SK-N-SH treated with all-trans-retinoic acid at 6 μM for 48 hours (cell line): ENCODE data around the gene SH3PXD2A.

Experiments
- ATAC-seq: fragments of 200-7000 bp; cut with Tn5 transposase; 3 replicates; pipeline ENCODE4 v1.9.1; 2020; ENCODE audit warnings: mild to moderate bottlenecking, moderate library complexity
- ARNTL ChIP-seq: fragments of 450-650 bp; formaldehyde crosslinking; IDR thresholded peaks from 2 replicates; pipeline ENCODE4 v1.5.0; 2020; ENCODE audit warnings: low read depth, mild to moderate bottlenecking, moderate library complexity, borderline replicate concordance
- BACH2 ChIP-seq: fragments of 250-450 bp; sonication (Bioruptor Pico); IDR thresholded peaks from 2 replicates; pipeline ENCODE4 v1.9.0; 2021; ENCODE audit warnings: mild to moderate bottlenecking, borderline replicate concordance
- CSDC2 ChIP-seq: fragments of 250-450 bp; sonication (Bioruptor Pico); IDR thresholded peaks from 2 replicates; pipeline ENCODE4 v1.5.0; 2020; ENCODE audit warnings: mild to moderate bottlenecking, moderate library complexity
- ESRRG ChIP-seq: fragments of 250-450 bp; sonication (Bioruptor Pico); IDR thresholded peaks from 2 replicates; pipeline ENCODE4 v1.6.1; 2021; ENCODE audit warnings: mild to moderate bottlenecking
- ISL1 ChIP-seq: fragments of 250-450 bp; sonication (Bioruptor Pico); IDR thresholded peaks from 2 replicates; pipeline ENCODE4 v2.1.2; 2022; ENCODE audit warnings: mild to moderate bottlenecking, moderate library complexity
- OSR1 ChIP-seq: fragments of 250-450 bp; sonication (Bioruptor Pico); IDR thresholded peaks from 2 replicates; pipeline ENCODE4 v1.8.0; 2022; ENCODE audit warnings: moderate library complexity, mild to moderate bottlenecking, inconsistent platforms
- PPARA ChIP-seq: fragments of 250-450 bp; sonication (Bioruptor Pico); IDR thresholded peaks from 2 replicates; pipeline ENCODE4 v1.5.0; 2020; ENCODE audit warnings: mild to moderate bottlenecking, borderline replicate concordance
- RARB ChIP-seq: fragments of 250-450 bp; sonication (Bioruptor Pico); IDR thresholded peaks from 2 replicates; pipeline ENCODE4 v1.8.0; 2021; ENCODE audit warnings: mild to moderate bottlenecking, moderate library complexity
- SNAI2 ChIP-seq: fragments of 250-450 bp; sonication (Bioruptor Pico); IDR thresholded peaks from 2 replicates; pipeline ENCODE4 v1.5.0; 2020; ENCODE audit warnings: mild to moderate bottlenecking, moderate library complexity
- TCF4 ChIP-seq: fragments of 250-450 bp; sonication (Bioruptor Pico); IDR thresholded peaks from 2 replicates; pipeline ENCODE4 v1.8.0; 2021; ENCODE audit warnings: mild to moderate bottlenecking, moderate library complexity, borderline replicate concordance
- TOX ChIP-seq: fragments of 250-450 bp; sonication (Bioruptor Pico); IDR thresholded peaks from 2 replicates; pipeline ENCODE4 v1.8.0; 2021; ENCODE audit warnings: mild to moderate bottlenecking, moderate library complexity, borderline replicate concordance
- ZFP3 ChIP-seq: fragments of 250-450 bp; sonication (Bioruptor Pico); IDR thresholded peaks from 2 replicates; pipeline ENCODE4 v1.5.0; 2020; ENCODE audit warnings: mild to moderate bottlenecking, moderate library complexity
- ZFP30 ChIP-seq: fragments of 450-650 bp; formaldehyde crosslinking; IDR thresholded peaks from 2 replicates; pipeline ENCODE4 v1.5.0; 2022; ENCODE audit warnings: mild to moderate bottlenecking, moderate library complexity
- ZNF565 ChIP-seq: fragments of 450-650 bp; formaldehyde crosslinking; conservative IDR thresholded peaks from 2 replicates; pipeline ENCODE4 v1.5.0; 2020; ENCODE audit warnings: low read depth, mild to moderate bottlenecking, moderate library complexity
- TF ChIP-seq, protein P1 (sequence below): fragments of 250-450 bp; sonication (Bioruptor Pico); IDR thresholded peaks from 2 replicates; pipeline ENCODE4 v1.8.0; 2021; ENCODE audit warnings: low read depth, mild to moderate bottlenecking, moderate library complexity, borderline replicate concordance
- TF ChIP-seq, protein P2 (sequence below): fragments of 250-450 bp; sonication (Bioruptor Pico); IDR thresholded peaks from 2 replicates; pipeline ENCODE4 v1.8.0; 2020; ENCODE audit warnings: mild to moderate bottlenecking, moderate library complexity, borderline replicate concordance
- TF ChIP-seq, protein P3 (sequence below): fragments of 250-450 bp; sonication (Bioruptor Pico); IDR thresholded peaks from 2 replicates; pipeline ENCODE4 v1.5.1; 2021; ENCODE audit warnings: mild to moderate bottlenecking, moderate library complexity
- TF ChIP-seq, protein P4 (sequence below): fragments of 250-450 bp; sonication (Bioruptor Pico); IDR thresholded peaks from 2 replicates; pipeline ENCODE4 v1.5.1; 2020; ENCODE audit warnings: low read depth, mild to moderate bottlenecking, moderate library complexity

The SH3PXD2A gene, protein sequence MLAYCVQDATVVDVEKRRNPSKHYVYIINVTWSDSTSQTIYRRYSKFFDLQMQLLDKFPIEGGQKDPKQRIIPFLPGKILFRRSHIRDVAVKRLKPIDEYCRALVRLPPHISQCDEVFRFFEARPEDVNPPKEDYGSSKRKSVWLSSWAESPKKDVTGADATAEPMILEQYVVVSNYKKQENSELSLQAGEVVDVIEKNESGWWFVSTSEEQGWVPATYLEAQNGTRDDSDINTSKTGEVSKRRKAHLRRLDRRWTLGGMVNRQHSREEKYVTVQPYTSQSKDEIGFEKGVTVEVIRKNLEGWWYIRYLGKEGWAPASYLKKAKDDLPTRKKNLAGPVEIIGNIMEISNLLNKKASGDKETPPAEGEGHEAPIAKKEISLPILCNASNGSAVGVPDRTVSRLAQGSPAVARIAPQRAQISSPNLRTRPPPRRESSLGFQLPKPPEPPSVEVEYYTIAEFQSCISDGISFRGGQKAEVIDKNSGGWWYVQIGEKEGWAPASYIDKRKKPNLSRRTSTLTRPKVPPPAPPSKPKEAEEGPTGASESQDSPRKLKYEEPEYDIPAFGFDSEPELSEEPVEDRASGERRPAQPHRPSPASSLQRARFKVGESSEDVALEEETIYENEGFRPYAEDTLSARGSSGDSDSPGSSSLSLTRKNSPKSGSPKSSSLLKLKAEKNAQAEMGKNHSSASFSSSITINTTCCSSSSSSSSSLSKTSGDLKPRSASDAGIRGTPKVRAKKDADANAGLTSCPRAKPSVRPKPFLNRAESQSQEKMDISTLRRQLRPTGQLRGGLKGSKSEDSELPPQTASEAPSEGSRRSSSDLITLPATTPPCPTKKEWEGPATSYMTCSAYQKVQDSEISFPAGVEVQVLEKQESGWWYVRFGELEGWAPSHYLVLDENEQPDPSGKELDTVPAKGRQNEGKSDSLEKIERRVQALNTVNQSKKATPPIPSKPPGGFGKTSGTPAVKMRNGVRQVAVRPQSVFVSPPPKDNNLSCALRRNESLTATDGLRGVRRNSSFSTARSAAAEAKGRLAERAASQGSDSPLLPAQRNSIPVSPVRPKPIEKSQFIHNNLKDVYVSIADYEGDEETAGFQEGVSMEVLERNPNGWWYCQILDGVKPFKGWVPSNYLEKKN

DNA sequence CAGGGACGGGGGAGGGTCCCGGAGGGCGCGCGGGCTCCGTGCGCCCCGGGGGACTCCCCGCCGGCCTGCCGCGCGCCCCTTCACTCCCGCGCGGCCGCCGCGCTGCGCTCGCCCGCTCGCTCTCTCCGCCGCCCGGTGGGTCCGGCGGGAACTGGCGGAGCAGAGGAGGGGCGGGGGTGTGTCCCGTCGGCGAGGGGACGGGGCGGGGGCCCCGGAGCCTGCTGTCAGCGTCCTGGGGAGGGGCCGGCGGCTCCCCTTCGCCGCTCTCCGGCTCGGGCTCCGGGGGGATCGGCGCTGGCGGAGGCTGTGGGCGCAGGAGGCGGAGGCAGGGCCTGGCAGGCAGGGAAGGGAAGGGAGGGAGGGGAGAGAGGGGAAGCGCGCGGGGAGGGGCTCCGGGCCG, at the start of gene SH3PXD2A:
TSS of gene SH3PXD2A (minus strand) at position 153 of the 400 bp plus-strand sequence. CDS start 310 bp downstream, outside the sequence.
- TF ChIP-seq ZFP3 (CRISPR knock-in tag) = no peak
- no peak for TF ChIP-seq ARNTL (CRISPR knock-in tag)
- TF ChIP-seq, protein P1, sequence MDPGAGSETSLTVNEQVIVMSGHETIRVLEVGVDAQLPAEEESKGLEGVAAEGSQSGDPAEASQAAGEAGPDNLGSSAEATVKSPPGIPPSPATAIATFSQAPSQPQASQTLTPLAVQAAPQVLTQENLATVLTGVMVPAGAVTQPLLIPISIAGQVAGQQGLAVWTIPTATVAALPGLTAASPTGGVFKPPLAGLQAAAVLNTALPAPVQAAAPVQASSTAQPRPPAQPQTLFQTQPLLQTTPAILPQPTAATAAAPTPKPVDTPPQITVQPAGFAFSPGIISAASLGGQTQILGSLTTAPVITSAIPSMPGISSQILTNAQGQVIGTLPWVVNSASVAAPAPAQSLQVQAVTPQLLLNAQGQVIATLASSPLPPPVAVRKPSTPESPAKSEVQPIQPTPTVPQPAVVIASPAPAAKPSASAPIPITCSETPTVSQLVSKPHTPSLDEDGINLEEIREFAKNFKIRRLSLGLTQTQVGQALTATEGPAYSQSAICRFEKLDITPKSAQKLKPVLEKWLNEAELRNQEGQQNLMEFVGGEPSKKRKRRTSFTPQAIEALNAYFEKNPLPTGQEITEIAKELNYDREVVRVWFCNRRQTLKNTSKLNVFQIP (CRISPR knock-in tag) = no peak
- no peak for TF ChIP-seq RARB (CRISPR knock-in tag)
- TF ChIP-seq OSR1 (CRISPR knock-in tag) = no peak
- TF ChIP-seq, all 23 proteins: peak for 0

DNA sequence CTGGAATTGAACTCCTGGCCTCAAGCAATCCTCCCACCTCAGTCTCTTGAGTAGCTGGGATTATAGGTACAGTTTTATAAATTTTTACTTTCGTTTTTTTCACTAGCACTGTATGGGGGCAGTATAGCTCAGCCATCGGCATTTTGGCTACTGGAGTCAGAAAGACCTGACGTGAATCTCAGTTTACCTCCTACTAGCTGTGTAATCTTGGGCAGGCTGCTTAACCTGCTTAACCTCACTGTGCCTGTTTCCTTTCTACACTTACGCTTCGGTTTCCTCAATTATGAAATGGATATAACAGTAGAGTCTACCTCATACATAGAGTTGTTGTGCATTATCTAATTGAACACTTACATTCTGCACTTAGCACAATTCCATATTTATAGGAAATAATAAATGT, 45.9 kb upstream of the SH3PXD2A start:
- TF ChIP-seq BACH2 (CRISPR knock-in tag) (no peak), ZFP3 (CRISPR knock-in tag) (no peak), TCF4 (no peak), PPARA (no peak), ARNTL (CRISPR knock-in tag) (no peak), ISL1 (no peak), ZFP30 (CRISPR knock-in tag) (no peak), SNAI2 (no peak), ZNF565 (CRISPR knock-in tag) (no peak), CSDC2 (no peak), TOX (CRISPR knock-in tag) (no peak), ESRRG (CRISPR knock-in tag) (no peak)
- TF ChIP-seq, protein P1 (CRISPR knock-in tag) = no peak
- TF ChIP-seq, protein P2, sequence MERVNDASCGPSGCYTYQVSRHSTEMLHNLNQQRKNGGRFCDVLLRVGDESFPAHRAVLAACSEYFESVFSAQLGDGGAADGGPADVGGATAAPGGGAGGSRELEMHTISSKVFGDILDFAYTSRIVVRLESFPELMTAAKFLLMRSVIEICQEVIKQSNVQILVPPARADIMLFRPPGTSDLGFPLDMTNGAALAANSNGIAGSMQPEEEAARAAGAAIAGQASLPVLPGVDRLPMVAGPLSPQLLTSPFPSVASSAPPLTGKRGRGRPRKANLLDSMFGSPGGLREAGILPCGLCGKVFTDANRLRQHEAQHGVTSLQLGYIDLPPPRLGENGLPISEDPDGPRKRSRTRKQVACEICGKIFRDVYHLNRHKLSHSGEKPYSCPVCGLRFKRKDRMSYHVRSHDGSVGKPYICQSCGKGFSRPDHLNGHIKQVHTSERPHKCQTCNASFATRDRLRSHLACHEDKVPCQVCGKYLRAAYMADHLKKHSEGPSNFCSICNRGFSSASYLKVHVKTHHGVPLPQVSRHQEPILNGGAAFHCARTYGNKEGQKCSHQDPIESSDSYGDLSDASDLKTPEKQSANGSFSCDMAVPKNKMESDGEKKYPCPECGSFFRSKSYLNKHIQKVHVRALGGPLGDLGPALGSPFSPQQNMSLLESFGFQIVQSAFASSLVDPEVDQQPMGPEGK (CRISPR knock-in tag) = no peak
- TF ChIP-seq, protein P3, sequence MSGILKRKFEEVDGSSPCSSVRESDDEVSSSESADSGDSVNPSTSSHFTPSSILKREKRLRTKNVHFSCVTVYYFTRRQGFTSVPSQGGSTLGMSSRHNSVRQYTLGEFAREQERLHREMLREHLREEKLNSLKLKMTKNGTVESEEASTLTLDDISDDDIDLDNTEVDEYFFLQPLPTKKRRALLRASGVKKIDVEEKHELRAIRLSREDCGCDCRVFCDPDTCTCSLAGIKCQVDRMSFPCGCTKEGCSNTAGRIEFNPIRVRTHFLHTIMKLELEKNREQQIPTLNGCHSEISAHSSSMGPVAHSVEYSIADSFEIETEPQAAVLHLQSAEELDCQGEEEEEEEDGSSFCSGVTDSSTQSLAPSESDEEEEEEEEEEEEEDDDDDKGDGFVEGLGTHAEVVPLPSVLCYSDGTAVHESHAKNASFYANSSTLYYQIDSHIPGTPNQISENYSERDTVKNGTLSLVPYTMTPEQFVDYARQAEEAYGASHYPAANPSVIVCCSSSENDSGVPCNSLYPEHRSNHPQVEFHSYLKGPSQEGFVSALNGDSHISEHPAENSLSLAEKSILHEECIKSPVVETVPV (CRISPR knock-in tag) = no peak
- TF ChIP-seq, protein P4, sequence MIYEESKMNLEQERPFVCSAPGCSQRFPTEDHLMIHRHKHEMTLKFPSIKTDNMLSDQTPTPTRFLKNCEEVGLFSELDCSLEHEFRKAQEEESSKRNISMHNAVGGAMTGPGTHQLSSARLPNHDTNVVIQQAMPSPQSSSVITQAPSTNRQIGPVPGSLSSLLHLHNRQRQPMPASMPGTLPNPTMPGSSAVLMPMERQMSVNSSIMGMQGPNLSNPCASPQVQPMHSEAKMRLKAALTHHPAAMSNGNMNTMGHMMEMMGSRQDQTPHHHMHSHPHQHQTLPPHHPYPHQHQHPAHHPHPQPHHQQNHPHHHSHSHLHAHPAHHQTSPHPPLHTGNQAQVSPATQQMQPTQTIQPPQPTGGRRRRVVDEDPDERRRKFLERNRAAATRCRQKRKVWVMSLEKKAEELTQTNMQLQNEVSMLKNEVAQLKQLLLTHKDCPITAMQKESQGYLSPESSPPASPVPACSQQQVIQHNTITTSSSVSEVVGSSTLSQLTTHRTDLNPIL (CRISPR knock-in tag) = no peak
- ATAC-seq = no peak

More for the DNA sequence above, at the start of gene SH3PXD2A:
- peak; percentile 43 for ATAC-seq

DNA sequence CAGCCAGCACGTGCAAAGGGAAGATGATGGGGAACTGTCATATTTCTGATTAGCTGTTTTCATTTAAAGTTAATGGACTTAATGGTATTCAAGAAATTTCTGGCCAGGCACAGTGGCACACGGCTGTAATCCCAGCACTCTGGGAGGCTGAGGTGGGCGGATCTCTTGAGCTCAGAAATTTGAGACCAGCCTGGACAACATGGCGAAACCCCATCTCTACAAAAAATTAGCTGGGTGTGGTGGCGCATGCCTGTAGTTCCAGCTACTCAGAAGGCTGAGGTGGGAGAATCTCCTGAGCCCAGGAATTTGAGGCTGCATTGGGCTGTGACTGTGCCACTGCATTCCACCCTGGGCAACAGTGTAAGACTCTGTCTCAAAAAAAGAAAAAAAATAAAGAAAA, 43.9 kb upstream of the SH3PXD2A start:
- no peak for TF ChIP-seq RARB (CRISPR knock-in tag)
- no peak for ATAC-seq
